ENCODE measurements around the gene HBS1L.

Gene HBS1L

DNA sequence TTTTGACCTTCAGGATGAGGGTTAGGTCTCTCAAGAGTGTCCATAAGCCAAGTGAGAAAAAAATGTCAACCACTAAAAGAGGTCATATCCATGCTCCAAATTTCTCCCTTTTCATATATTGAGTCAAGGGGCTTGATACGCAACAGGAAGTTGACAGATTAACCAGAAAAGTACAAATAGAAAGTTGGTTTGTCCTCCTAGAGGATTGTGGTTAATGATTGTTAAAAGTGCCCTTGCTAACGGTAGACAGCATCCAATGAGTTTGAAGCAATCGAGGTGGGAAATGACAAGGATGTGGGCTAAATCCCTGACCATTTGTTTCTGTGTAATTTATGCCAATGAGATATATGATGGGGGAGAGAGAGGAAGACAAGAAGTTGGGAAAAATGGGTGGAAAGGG lies 18.1 kb upstream of the HBS1L start (continued):
- TF ChIP-seq, protein P1, sequence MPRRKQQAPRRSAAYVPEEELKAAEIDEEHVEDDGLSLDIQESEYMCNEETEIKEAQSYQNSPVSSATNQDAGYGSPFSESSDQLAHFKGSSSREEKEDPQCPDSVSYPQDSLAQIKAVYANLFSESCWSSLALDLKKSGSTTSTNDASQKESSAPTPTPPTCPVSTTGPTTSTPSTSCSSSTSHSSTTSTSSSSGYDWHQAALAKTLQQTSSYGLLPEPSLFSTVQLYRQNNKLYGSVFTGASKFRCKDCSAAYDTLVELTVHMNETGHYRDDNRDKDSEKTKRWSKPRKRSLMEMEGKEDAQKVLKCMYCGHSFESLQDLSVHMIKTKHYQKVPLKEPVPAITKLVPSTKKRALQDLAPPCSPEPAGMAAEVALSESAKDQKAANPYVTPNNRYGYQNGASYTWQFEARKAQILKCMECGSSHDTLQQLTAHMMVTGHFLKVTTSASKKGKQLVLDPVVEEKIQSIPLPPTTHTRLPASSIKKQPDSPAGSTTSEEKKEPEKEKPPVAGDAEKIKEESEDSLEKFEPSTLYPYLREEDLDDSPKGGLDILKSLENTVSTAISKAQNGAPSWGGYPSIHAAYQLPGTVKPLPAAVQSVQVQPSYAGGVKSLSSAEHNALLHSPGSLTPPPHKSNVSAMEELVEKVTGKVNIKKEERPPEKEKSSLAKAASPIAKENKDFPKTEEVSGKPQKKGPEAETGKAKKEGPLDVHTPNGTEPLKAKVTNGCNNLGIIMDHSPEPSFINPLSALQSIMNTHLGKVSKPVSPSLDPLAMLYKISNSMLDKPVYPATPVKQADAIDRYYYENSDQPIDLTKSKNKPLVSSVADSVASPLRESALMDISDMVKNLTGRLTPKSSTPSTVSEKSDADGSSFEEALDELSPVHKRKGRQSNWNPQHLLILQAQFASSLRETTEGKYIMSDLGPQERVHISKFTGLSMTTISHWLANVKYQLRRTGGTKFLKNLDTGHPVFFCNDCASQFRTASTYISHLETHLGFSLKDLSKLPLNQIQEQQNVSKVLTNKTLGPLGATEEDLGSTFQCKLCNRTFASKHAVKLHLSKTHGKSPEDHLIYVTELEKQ (tag by site-specific recombination; IDR thresholded peaks at IDR 0.05; ENCODE audit: borderline replicate concordance), result no peak
- TF ChIP-seq ZNF214 (tag by site-specific recombination; IDR thresholded peaks at IDR 0.05; ENCODE audit: borderline replicate concordance), result no peak
- no peak for TF ChIP-seq PRDM10 (tag by site-specific recombination; IDR thresholded peaks at IDR 0.05)
- no peak for TF ChIP-seq ZNF521 (tag by site-specific recombination; IDR thresholded peaks at IDR 0.05)
- TF ChIP-seq KLF8 (tag by site-specific recombination; IDR thresholded peaks at IDR 0.05), result no peak
- TF ChIP-seq ZNF692 (tag by site-specific recombination; IDR thresholded peaks at IDR 0.05), result no peak
- no peak for TF ChIP-seq ZNF433 (tag by site-specific recombination; IDR thresholded peaks at IDR 0.05; ENCODE audit: low read depth)
- TF ChIP-seq, protein P2, sequence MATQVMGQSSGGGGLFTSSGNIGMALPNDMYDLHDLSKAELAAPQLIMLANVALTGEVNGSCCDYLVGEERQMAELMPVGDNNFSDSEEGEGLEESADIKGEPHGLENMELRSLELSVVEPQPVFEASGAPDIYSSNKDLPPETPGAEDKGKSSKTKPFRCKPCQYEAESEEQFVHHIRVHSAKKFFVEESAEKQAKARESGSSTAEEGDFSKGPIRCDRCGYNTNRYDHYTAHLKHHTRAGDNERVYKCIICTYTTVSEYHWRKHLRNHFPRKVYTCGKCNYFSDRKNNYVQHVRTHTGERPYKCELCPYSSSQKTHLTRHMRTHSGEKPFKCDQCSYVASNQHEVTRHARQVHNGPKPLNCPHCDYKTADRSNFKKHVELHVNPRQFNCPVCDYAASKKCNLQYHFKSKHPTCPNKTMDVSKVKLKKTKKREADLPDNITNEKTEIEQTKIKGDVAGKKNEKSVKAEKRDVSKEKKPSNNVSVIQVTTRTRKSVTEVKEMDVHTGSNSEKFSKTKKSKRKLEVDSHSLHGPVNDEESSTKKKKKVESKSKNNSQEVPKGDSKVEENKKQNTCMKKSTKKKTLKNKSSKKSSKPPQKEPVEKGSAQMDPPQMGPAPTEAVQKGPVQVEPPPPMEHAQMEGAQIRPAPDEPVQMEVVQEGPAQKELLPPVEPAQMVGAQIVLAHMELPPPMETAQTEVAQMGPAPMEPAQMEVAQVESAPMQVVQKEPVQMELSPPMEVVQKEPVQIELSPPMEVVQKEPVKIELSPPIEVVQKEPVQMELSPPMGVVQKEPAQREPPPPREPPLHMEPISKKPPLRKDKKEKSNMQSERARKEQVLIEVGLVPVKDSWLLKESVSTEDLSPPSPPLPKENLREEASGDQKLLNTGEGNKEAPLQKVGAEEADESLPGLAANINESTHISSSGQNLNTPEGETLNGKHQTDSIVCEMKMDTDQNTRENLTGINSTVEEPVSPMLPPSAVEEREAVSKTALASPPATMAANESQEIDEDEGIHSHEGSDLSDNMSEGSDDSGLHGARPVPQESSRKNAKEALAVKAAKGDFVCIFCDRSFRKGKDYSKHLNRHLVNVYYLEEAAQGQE (tag by site-specific recombination; IDR thresholded peaks at IDR 0.05), result no peak
- TF ChIP-seq ZNF174 (tag by site-specific recombination; IDR thresholded peaks at IDR 0.05), result no peak

DNA sequence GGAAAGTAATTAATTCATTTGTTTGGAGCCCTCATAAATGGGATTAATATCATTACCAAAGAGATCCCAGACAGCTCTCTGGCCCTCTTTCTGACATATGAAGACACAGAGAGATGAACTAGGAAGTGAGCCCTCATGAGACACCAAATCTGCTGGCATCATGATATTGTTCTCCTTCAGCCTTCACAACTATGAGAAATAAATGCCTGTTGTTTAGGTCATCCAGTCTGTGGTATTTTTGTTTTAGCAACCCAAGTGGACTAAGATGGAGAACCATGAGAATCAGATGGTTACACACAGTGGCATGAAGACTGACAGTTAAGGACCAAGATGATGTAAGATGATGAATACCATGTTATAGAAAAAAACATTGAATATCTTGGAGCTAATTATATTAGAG lies 16.9 kb upstream of the HBS1L start:
- H3K4me3 ChIP-seq (ENCODE audit: low read depth, low read length), result no peak overlapping the region
- H3K36me3 ChIP-seq (ENCODE audit: control insufficient read depth in 2 of 2, insufficient read depth in 1 of 2, low read length in 2 of 2), result no peaks in the 10 kb centered on the region
- POLR2A ChIA-PET, result no interaction called here
- no peaks in the 10 kb centered on the region for H3K9me3 ChIP-seq (ENCODE audit: control insufficient read depth, insufficient read depth, low read depth, low read length)
- H3K4me1 ChIP-seq (ENCODE audit: control insufficient read depth, insufficient read depth, low read length), result peaks cover 2% of the 10 kb centered on the region; the same call in 1 of the 2 replicates
- CTCF ChIA-PET, result interaction anchor here (0.6 kb wide), 1 partner anchor 20 kb away, joined by 3 read pairs; no protein-coding TSS in a partner anchor
- H3K27ac ChIP-seq (ENCODE audit: extremely low read depth, low read depth, low read length), result no peak overlapping the region
- TF ChIP-seq SP2 (tag by site-specific recombination; IDR thresholded peaks at IDR 0.05), result no peak
- no peak for TF ChIP-seq ZBTB26 (tag by site-specific recombination; optimal IDR thresholded peaks at IDR 0.05)
- no peak for TF ChIP-seq ZBTB48 (tag by site-specific recombination; IDR thresholded peaks at IDR 0.05)
- no peak for TF ChIP-seq PBX3 (CRISPR knock-in tag; IDR thresholded peaks at IDR 0.05)
- no peak for TF ChIP-seq ZNF571 (tag by site-specific recombination; IDR thresholded peaks at IDR 0.05)
- no peak for TF ChIP-seq ZNF654 (tag by site-specific recombination; IDR thresholded peaks at IDR 0.05; ENCODE audit: low read depth)
- TF ChIP-seq GLI2 (tag by site-specific recombination; IDR thresholded peaks at IDR 0.05; ENCODE audit: borderline replicate concordance, low read depth), result no peak
- TF ChIP-seq ZNF514 (tag by site-specific recombination; IDR thresholded peaks at IDR 0.05), result no peak
- TF ChIP-seq, protein P3, sequence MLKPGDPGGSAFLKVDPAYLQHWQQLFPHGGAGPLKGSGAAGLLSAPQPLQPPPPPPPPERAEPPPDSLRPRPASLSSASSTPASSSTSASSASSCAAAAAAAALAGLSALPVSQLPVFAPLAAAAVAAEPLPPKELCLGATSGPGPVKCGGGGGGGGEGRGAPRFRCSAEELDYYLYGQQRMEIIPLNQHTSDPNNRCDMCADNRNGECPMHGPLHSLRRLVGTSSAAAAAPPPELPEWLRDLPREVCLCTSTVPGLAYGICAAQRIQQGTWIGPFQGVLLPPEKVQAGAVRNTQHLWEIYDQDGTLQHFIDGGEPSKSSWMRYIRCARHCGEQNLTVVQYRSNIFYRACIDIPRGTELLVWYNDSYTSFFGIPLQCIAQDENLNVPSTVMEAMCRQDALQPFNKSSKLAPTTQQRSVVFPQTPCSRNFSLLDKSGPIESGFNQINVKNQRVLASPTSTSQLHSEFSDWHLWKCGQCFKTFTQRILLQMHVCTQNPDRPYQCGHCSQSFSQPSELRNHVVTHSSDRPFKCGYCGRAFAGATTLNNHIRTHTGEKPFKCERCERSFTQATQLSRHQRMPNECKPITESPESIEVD (tag by site-specific recombination; IDR thresholded peaks at IDR 0.05), result no peak
- no peak for TF ChIP-seq KLF10 (tag by site-specific recombination; IDR thresholded peaks at IDR 0.05)
- no peak for TF ChIP-seq ZNF169 (tag by site-specific recombination; IDR thresholded peaks at IDR 0.05)
